Mesenteric fat pad (tissue), 1 donor: ENCODE results near the gene BHLHE40. TPM values are rescaled to one million over a fixed set of nuclear protein-coding genes. Genes with fewer than 3 reads are reported as not detected.
"Not testable (repeated sequence)": the region's sequence is repeated elsewhere in the genome, so short reads cannot be mapped to it uniquely, and the experiment has no call there.

Source experiments
- DNase-seq: peaks from one replicate; pipeline ENCODE4 v3.0.0-alpha.2; 2020; ENCODE audit warnings: low spot score
- total RNA-seq: library from RNA; stranded (reverse); fragmentation: NEBNext Ultra II Directional; extraction: Animal tissue kit (Norgen Biotek cat#: 25700); gene quantifications from one replicate; pipeline ENCODE4 v1.2.1, GENCODE V29; 2021
- donor health status: DM: yes; HTN: yes; CAD: no.

BHLHE40 gene
- total RNA-seq, 1 donor from 2014 or later: 133 TPM

- DNase-seq: no peak
Measured at GRCh38 chr3:4959180-4959579, 20.1 kb upstream of the BHLHE40 start.

GRCh38 chr3:4961865-4962264 is 17.4 kb upstream of the BHLHE40 start:
- DNase-seq: not testable (repeated sequence)

- DNase-seq: no peak
Measured at GRCh38 chr3:4963669-4964570, 15.3 kb upstream of the BHLHE40 start.

- not testable (repeated sequence) for DNase-seq
Measured at GRCh38 chr3:4966006-4966405, 13.2 kb upstream of the BHLHE40 start.

GRCh38 chr3:4967683-4968082 is 11.6 kb upstream of the BHLHE40 start:
- DNase-seq: not testable (repeated sequence)

GRCh38 chr3:4971437-4971836 is 7.8 kb upstream of the BHLHE40 start:
- DNase-seq: not testable (repeated sequence)

- no peak for DNase-seq
Measured at GRCh38 chr3:4971838-4972237, 7.4 kb upstream of the BHLHE40 start.

GRCh38 chr3:4972652-4973643 is 6.3 kb upstream of the BHLHE40 start:
- DNase-seq: no peak

- no peak for DNase-seq
Measured at GRCh38 chr3:4974154-4974553, 5.1 kb upstream of the BHLHE40 start.

GRCh38 chr3:4976109-4976508 is 3.1 kb upstream of the BHLHE40 start:
- DNase-seq: no peak

GRCh38 chr3:4977001-4977852 is 2.0 kb upstream of the BHLHE40 start:
- peak; percentile 95 for DNase-seq

GRCh38 chr3:4977853-4978203 is 1.4 kb upstream of the BHLHE40 start:
- no peak for DNase-seq

GRCh38 chr3:4978204-4978965 is 852 bp upstream of the BHLHE40 start:
- peak; percentile 98 for DNase-seq

GRCh38 chr3:4978966-4979427 is 240 bp upstream of the BHLHE40 start:
- peak; percentile 97 for DNase-seq

- peak; percentile 97 for DNase-seq
Measured at GRCh38 chr3:4980229-4981203, 1.3 kb downstream of the BHLHE40 start.

GRCh38 chr3:4981294-4981664 is 2.0 kb downstream of the BHLHE40 start:
- no peak for DNase-seq

GRCh38 chr3:4981665-4982494 is 2.6 kb downstream of the BHLHE40 start:
- no peak for DNase-seq
